ENCODE measurements around the gene FLNB.

The FLNB gene

GRCh38 chr3:58176185-58176530, 167.9 kb downstream of the FLNB start:
- no peak for TF ChIP-seq CTCF (IDR thresholded peaks at IDR 0.05; ENCODE audit: low read depth, low read length)
- no peak overlapping the region for H3K4me3 ChIP-seq (replicated peaks in 1 of 2; ENCODE audit: low read depth in 2 of 2, low read length in 2 of 2)
- DNase-seq (ENCODE audit: low read depth in 2 of 2), result no peak

DNA sequence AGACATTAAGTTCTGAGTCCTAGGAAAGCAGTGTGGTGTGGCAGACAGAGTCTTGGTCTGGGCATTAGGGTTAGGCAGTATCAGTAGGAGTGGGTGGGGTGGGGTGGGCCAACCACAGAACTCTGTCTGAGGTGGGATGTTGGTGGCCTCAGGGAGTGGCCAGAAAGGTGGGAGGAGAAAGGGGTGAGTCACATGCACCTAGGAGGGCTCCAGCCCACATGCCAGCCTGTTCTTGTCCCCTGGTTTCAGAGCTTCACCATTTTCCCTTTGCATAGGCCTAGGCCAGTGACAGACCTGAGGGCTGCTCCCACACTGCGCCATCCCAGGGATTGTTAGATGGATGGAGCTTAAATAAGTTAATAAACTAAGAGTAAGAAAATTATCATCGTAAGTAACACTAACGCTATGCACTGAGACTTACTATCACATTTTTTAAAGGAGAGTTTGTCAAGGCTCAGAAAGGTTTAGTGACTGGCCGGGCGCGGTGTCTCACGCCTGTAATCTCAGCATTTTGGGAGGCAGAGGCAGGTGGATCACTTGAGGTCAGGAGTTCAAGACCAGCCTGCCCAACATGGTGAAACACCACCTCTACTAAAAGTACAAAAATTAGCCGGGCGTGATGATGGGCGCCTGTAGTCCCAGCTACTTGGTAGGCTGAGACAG, 168.7 kb downstream of the FLNB start:
- no peak for DNase-seq (ENCODE audit: low read depth in 2 of 2)
- TF ChIP-seq CTCF (IDR thresholded peaks at IDR 0.05; ENCODE audit: low read depth, low read length), result no peak
- no peak overlapping the region for H3K4me3 ChIP-seq (replicated peaks in 1 of 2; ENCODE audit: low read depth in 2 of 2, low read length in 2 of 2)

DNA sequence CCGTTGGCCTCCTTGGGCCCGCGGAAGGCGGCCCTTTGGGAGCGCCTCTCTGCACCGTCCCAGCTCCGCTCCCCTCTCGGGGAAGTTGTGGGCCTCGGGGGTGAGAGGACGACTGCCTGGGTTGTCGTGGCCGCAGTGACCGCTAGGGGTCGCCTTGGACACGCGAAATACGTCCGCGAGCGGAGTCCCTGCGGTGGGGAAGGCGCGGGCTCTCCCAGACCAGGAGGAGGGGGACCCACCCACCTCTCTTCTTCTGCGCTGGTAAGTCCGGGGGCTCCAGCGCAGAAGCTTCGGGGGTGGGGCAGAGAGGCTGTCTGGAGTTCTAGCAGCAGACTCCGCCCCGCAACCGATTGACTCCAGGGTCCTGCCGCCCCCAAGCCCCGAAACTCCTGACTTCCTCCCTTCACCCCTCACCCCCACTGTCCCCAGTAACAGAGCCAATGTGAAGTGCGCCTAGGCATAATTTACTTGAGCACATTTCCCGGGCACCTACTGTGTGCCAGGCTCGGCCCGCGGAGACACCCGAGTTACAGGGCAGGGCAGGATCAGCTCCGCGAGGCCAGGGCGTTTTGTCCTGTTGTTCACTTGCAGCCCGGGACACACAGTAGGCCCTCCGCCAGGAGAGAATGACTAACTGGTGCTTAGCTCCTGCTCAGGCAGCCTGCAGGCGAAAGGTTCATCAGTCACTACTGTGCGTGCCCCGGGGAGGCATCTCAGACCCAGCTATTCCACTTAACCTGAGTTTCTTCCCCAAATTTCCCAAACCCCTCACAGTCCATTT, 169.7 kb downstream of the FLNB start:
- peak; percentile 95 for TF ChIP-seq CTCF (IDR thresholded peaks at IDR 0.05; ENCODE audit: low read depth, low read length)
- peak overlapping the region; percentile 42 to 45 for H3K4me3 ChIP-seq (replicated peaks in 1 of 2; ENCODE audit: low read depth in 2 of 2, low read length in 2 of 2)
- peak; percentile 80 to 83 for DNase-seq (ENCODE audit: low read depth in 2 of 2)

- no peak overlapping the region for H3K4me3 ChIP-seq (replicated peaks in 1 of 2; ENCODE audit: low read depth in 2 of 2, low read length in 2 of 2)
- no peak for TF ChIP-seq CTCF (IDR thresholded peaks at IDR 0.05; ENCODE audit: low read depth, low read length)
- DNase-seq (ENCODE audit: low read depth in 2 of 2), result no peak
Observed at GRCh38 chr3:58178528-58179234, 170.5 kb downstream of the FLNB start.

- no peak for DNase-seq (ENCODE audit: low read depth in 2 of 2)
- TF ChIP-seq CTCF (IDR thresholded peaks at IDR 0.05; ENCODE audit: low read depth, low read length), result no peak
- H3K4me3 ChIP-seq (replicated peaks in 1 of 2; ENCODE audit: low read depth in 2 of 2, low read length in 2 of 2), result no peak overlapping the region
Observed at GRCh38 chr3:58179235-58180098, 171.2 kb downstream of the FLNB start.

GRCh38 chr3:58180099-58180880, 172.1 kb downstream of the FLNB start:
- H3K4me3 ChIP-seq (replicated peaks in 1 of 2; ENCODE audit: low read depth in 2 of 2, low read length in 2 of 2), result no peak overlapping the region
- TF ChIP-seq CTCF (IDR thresholded peaks at IDR 0.05; ENCODE audit: low read depth, low read length), result no peak
- DNase-seq (ENCODE audit: low read depth in 2 of 2), result no peak

All from cardiac fibroblast (primary cell).